HEK293 (cell line): ENCODE data around the gene FTH1.

ENCODE experiments used
- CTCF ChIA-PET: fragments of 350-600 bp; formaldehyde crosslinking; extraction: SDS; loops from one replicate; lab custom pipeline; 2021; ENCODE audit warnings: antibody characterized with exemption; lab: Yijun Ruan, JAX
- POLR2A ChIA-PET: fragments of 300-600 bp; formaldehyde crosslinking; extraction: SDS; loops from one replicate; lab custom pipeline; 2020; ENCODE audit warnings: antibody characterized with exemption, inconsistent platforms; lab: Yijun Ruan, JAX
- H3K27ac ChIP-seq: fragments of 200-500 bp; sonication (Bioruptor generic); 2 replicates; pipeline ENCODE4 v1.5.1; 2014; ENCODE audit warnings: low read depth, low read length, control low read depth, inconsistent platforms; ENCODE audit errors: extremely low read depth
- H3K36me3 ChIP-seq, 2 experiments: fragments of 200-500 bp in 1 of 2; sonication (Bioruptor generic) in 1 of 2; 1 replicate in 1 of 2; 2 replicates in 1 of 2; pipeline ENCODE4 v1.5.1; 2014 to 2017; ENCODE audit warnings: inconsistent platforms in 2 of 2, low read length in 2 of 2; ENCODE audit not compliant: control insufficient read depth in 2 of 2, insufficient read depth in 1 of 2
- H3K4me1 ChIP-seq: fragments of 200-500 bp; sonication (Bioruptor generic); 2 replicates; pipeline ENCODE4 v1.5.1; 2014; ENCODE audit warnings: mild to moderate bottlenecking, low read length, inconsistent platforms; ENCODE audit not compliant: control insufficient read depth, insufficient read depth
- H3K4me3 ChIP-seq: 2 replicates; pipeline ENCODE4 v1.5.1; 2011; ENCODE audit warnings: low read depth, mild to moderate bottlenecking, control low read depth, low read length, moderate library complexity
- H3K9me3 ChIP-seq: fragments of 200-500 bp; sonication (Bioruptor generic); 2 replicates; pipeline ENCODE4 v1.5.1; 2014; ENCODE audit warnings: low read depth, low read length, inconsistent platforms; ENCODE audit not compliant: control insufficient read depth, insufficient read depth
- AEBP2 ChIP-seq: fragments of 450-650 bp; formaldehyde crosslinking; IDR thresholded peaks from 2 replicates; pipeline ENCODE4 v1.5.1; 2016; ENCODE audit warnings: missing biosample characterization, missing genetic modification characterization, borderline replicate concordance
- KLF7 ChIP-seq: fragments of 450-650 bp; formaldehyde crosslinking; IDR thresholded peaks from 2 replicates; pipeline ENCODE4 v1.5.1; 2016; ENCODE audit warnings: missing biosample characterization, missing genetic modification characterization, borderline replicate concordance
- PRDM2 ChIP-seq: fragments of 450-650 bp; formaldehyde crosslinking; IDR thresholded peaks from 2 replicates; pipeline ENCODE4 v1.5.1; 2016; ENCODE audit warnings: missing biosample characterization, missing genetic modification characterization, borderline replicate concordance
- SETDB1 ChIP-seq: IDR thresholded peaks from one replicate; pipeline ENCODE4 v1.6.1; 2017; ENCODE audit warnings: mild to moderate bottlenecking, low read length, moderate library complexity, mixed read lengths; ENCODE audit not compliant: insufficient read length
- SP7 ChIP-seq: fragments of 450-650 bp; formaldehyde crosslinking; IDR thresholded peaks from 2 replicates; pipeline ENCODE4 v1.5.1; 2016; ENCODE audit warnings: missing biosample characterization, missing genetic modification characterization
- WT1 ChIP-seq: fragments of 450-650 bp; formaldehyde crosslinking; IDR thresholded peaks from 2 replicates; pipeline ENCODE4 v1.5.1; 2016; ENCODE audit warnings: missing biosample characterization, missing genetic modification characterization
- ZFHX2 ChIP-seq: fragments of 450-650 bp; formaldehyde crosslinking; conservative IDR thresholded peaks from 2 replicates; pipeline ENCODE4 v1.5.1; 2016; ENCODE audit warnings: missing biosample characterization, missing genetic modification characterization
- ZNF121 ChIP-seq: fragments of 450-650 bp; formaldehyde crosslinking; IDR thresholded peaks from 2 replicates; pipeline ENCODE4 v1.5.1; 2016; ENCODE audit warnings: missing biosample characterization, missing genetic modification characterization
- ZNF140 ChIP-seq: fragments of 450-650 bp; formaldehyde crosslinking; IDR thresholded peaks from 2 replicates; pipeline ENCODE4 v1.5.1; 2016; ENCODE audit warnings: missing biosample characterization, missing genetic modification characterization
- ZNF174 ChIP-seq: fragments of 450-650 bp; formaldehyde crosslinking; IDR thresholded peaks from 2 replicates; pipeline ENCODE4 v1.5.0; 2017; ENCODE audit warnings: missing biosample characterization, mild to moderate bottlenecking, missing genetic modification characterization
- ZNF26 ChIP-seq: fragments of 450-650 bp; formaldehyde crosslinking; IDR thresholded peaks from 2 replicates; pipeline ENCODE4 v1.5.1; 2016; ENCODE audit warnings: missing biosample characterization, missing genetic modification characterization
- ZNF302 ChIP-seq: fragments of 450-650 bp; formaldehyde crosslinking; IDR thresholded peaks from 2 replicates; pipeline ENCODE4 v1.5.1; 2016; ENCODE audit warnings: missing biosample characterization, missing genetic modification characterization, low read depth
- ZNF354C ChIP-seq: fragments of 450-650 bp; formaldehyde crosslinking; IDR thresholded peaks from 2 replicates; pipeline ENCODE4 v1.5.1; 2016; ENCODE audit warnings: missing biosample characterization, missing genetic modification characterization, low read depth, borderline replicate concordance
- ZNF362 ChIP-seq: fragments of 450-650 bp; formaldehyde crosslinking; IDR thresholded peaks from 2 replicates; pipeline ENCODE4 v1.5.1; 2016; ENCODE audit warnings: missing biosample characterization, missing genetic modification characterization
- ZNF426 ChIP-seq: fragments of 450-650 bp; formaldehyde crosslinking; IDR thresholded peaks from 2 replicates; pipeline ENCODE4 v1.5.1; 2017; ENCODE audit warnings: missing biosample characterization, missing genetic modification characterization, mild to moderate bottlenecking, inconsistent platforms, moderate library complexity
- ZNF510 ChIP-seq: fragments of 450-650 bp; formaldehyde crosslinking; IDR thresholded peaks from 2 replicates; pipeline ENCODE4 v1.5.1; 2018; ENCODE audit warnings: mild to moderate bottlenecking, missing genetic modification characterization, missing biosample characterization; ENCODE audit not compliant: insufficient replicate concordance
- ZNF707 ChIP-seq: fragments of 450-650 bp; formaldehyde crosslinking; IDR thresholded peaks from 2 replicates; pipeline ENCODE4 v1.5.1; 2016; ENCODE audit warnings: missing biosample characterization, missing genetic modification characterization
- ZNF747 ChIP-seq: fragments of 450-650 bp; formaldehyde crosslinking; IDR thresholded peaks from 2 replicates; pipeline ENCODE4 v1.5.1; 2016; ENCODE audit warnings: missing biosample characterization, missing genetic modification characterization
- TF ChIP-seq, protein P1 (sequence below): fragments of 450-650 bp; formaldehyde crosslinking; IDR thresholded peaks from 2 replicates; pipeline ENCODE4 v1.5.1; 2016; ENCODE audit warnings: missing biosample characterization, missing genetic modification characterization
- TF ChIP-seq, protein P2 (sequence below): fragments of 450-650 bp; formaldehyde crosslinking; conservative IDR thresholded peaks from 2 replicates; pipeline ENCODE4 v1.5.1; 2016; ENCODE audit warnings: low read depth, missing biosample characterization, missing genetic modification characterization

The FTH1 gene

DNA sequence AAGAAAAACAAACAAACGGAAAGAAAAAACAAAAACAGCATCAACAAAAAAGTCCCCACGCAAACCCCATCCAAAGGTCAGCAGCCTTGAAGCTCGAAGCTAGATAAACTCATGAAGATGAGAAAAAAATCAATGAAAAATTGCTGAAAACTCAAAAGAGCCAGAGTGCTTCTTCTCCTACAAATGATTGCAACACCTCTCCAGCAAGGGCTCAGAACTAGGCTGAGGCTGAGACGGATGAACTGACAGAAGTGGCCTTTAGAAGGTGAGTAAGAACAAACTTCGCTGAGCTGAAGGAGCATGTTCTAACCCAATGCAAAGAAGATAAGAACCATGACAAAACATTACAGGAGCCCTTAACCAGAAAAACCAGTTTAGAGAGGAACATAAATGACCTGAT, 18.4 kb upstream of the FTH1 start (continued):
- TF ChIP-seq SETDB1 = no peak
- no peak for TF ChIP-seq KLF7
- TF ChIP-seq ZNF747 = no peak
- TF ChIP-seq ZFHX2 (tag by site-specific recombination) = no peak
- TF ChIP-seq, protein P1, sequence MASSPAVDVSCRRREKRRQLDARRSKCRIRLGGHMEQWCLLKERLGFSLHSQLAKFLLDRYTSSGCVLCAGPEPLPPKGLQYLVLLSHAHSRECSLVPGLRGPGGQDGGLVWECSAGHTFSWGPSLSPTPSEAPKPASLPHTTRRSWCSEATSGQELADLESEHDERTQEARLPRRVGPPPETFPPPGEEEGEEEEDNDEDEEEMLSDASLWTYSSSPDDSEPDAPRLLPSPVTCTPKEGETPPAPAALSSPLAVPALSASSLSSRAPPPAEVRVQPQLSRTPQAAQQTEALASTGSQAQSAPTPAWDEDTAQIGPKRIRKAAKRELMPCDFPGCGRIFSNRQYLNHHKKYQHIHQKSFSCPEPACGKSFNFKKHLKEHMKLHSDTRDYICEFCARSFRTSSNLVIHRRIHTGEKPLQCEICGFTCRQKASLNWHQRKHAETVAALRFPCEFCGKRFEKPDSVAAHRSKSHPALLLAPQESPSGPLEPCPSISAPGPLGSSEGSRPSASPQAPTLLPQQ (tag by site-specific recombination) = no peak
- TF ChIP-seq WT1 (tag by site-specific recombination) = no peak
- TF ChIP-seq ZNF174 (tag by site-specific recombination) = no peak

DNA sequence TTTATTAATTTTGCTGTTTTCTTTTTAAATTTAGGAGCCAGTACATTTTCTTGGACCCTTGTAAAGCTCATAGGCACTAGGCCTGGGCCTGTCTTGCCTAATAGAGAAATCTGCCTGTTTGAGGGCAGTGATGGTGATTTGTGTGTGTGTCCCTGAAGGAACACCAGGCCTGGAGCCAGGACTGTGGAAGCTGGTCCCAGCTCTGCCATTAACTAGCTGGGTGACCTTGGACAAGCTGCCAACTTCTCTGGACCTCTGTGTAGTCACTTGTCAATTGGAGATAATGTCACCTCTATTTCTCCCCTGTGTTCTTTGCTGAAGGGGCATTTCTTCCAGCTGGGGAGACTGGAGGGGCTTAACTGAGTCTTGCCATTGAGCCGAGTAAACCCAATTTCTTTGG, 16.0 kb upstream of the FTH1 start:
- no peak overlapping the region for H3K27ac ChIP-seq
- POLR2A ChIA-PET = no interaction called here
- H3K4me3 ChIP-seq = no peak overlapping the region
- H3K9me3 ChIP-seq = no peaks in the 10 kb centered on the region
- H3K4me1 ChIP-seq = no peaks in the 10 kb centered on the region
- CTCF ChIA-PET = no interaction called here
- TF ChIP-seq ZNF426 (tag by site-specific recombination) (no peak), SP7 (tag by site-specific recombination) (no peak), ZNF362 (tag by site-specific recombination) (no peak), ZNF707 (tag by site-specific recombination) (no peak), ZNF121 (tag by site-specific recombination) (no peak), ZNF354C (tag by site-specific recombination) (no peak), ZNF302 (tag by site-specific recombination) (no peak), ZNF510 (tag by site-specific recombination) (no peak), AEBP2 (tag by site-specific recombination) (no peak), ZNF140 (tag by site-specific recombination) (no peak), ZNF26 (tag by site-specific recombination) (no peak), PRDM2 (no peak)
- TF ChIP-seq, protein P2, sequence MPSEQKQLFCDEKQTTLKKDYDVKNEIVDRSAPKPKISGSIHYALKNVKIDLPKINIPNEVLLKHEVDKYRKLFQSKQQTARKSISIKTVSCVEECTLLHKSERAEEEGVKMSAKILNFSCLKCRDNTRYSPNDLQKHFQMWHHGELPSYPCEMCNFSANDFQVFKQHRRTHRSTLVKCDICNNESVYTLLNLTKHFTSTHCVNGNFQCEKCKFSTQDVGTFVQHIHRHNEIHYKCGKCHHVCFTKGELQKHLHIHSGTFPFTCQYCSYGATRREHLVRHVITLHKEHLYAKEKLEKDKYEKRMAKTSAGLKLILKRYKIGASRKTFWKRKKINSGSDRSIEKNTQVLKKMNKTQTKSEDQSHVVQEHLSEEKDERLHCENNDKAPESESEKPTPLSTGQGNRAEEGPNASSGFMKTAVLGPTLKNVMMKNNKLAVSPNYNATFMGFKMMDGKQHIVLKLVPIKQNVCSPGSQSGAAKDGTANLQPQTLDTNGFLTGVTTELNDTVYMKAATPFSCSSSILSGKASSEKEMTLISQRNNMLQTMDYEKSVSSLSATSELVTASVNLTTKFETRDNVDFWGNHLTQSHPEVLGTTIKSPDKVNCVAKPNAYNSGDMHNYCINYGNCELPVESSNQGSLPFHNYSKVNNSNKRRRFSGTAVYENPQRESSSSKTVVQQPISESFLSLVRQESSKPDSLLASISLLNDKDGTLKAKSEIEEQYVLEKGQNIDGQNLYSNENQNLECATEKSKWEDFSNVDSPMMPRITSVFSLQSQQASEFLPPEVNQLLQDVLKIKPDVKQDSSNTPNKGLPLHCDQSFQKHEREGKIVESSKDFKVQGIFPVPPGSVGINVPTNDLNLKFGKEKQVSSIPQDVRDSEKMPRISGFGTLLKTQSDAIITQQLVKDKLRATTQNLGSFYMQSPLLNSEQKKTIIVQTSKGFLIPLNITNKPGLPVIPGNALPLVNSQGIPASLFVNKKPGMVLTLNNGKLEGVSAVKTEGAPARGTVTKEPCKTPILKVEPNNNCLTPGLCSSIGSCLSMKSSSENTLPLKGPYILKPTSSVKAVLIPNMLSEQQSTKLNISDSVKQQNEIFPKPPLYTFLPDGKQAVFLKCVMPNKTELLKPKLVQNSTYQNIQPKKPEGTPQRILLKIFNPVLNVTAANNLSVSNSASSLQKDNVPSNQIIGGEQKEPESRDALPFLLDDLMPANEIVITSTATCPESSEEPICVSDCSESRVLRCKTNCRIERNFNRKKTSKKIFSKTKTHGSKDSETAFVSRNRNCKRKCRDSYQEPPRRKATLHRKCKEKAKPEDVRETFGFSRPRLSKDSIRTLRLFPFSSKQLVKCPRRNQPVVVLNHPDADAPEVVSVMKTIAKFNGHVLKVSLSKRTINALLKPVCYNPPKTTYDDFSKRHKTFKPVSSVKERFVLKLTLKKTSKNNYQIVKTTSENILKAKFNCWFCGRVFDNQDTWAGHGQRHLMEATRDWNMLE (tag by site-specific recombination) = no peak
- H3K36me3 ChIP-seq = no peaks in the 10 kb centered on the region
